ENCODE measurements around the gene HS3ST1. TPM values are rescaled to one million over a fixed set of nuclear protein-coding genes. Genes with fewer than 3 reads are reported as not detected.

The HS3ST1 gene
- total RNA-seq, 2 experiments from 2014 or later = not detected

DNA sequence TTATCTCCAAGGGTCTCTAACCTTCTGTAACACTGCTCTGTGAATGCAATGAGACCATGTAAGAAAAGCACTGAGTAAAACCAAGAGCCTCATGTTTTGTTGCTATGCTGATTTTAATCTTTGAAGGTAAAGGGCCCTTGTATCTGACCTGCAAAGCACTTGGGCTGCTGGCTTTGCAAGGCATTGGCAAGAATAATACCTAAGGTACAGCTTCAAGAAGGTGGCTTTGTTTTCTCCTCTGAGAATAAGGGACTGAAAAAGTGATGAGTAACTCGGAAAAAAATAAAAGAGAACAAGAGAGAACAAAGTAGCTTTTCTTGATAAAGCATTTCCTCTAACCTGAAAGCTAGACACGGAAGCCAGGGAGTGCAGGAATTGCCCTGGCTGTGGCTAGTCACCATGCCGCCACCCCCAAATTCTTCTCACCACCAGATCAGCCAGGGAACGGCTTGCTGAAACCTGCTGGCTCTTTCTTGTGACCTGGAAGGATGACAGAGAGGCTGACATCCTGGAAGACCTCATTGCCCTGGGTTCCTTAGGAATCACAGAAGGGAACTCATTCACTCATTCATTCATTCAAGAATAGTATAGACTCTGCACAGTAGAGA, 41.8 kb upstream of the HS3ST1 start:
- Histone ChIP-seq H3K4me1 (ENCODE audit: insufficient read depth, low read length) (peaks cover 26% of the 10 kb centered on the region), H3K4me3 (ENCODE audit: low read length) (no peak overlapping the region), H3K27ac (ENCODE audit: low read depth in 1 of 2, low read length in 2 of 2) (peak overlapping the region; percentile 38 to 69), H3K27me3 (ENCODE audit: control insufficient read depth in 1 of 2, insufficient read depth in 2 of 2, low read length in 2 of 2) (no peaks in the 10 kb centered on the region), H3K36me3 (ENCODE audit: insufficient read depth, low read length) (no peaks in the 10 kb centered on the region), H3K9me3 (ENCODE audit: control insufficient read depth in 1 of 2, insufficient read depth in 1 of 2, low read length in 2 of 2) (no peaks in the 10 kb centered on the region)
- CTCF ChIA-PET = interaction anchor here (1.0 kb wide), 1 partner anchor 41 kb away, joined by 3 read pairs; no protein-coding TSS in a partner anchor
- Mint-ChIP-seq H3K4me1 (ENCODE audit: low read depth) (peaks cover 36% of the 10 kb centered on the region), H3K36me3 (ENCODE audit: low read depth) (no peaks in the 10 kb centered on the region), H3K9me3 (no peaks in the 10 kb centered on the region), H3K4me3 (peak overlapping the region; percentile 65), H3K27ac (peak overlapping the region; percentile 92), H3K27me3 (no peaks in the 10 kb centered on the region)
- DNase-seq (peak in 3 of 14 experiments; percentile 28 to 35 (median 34)), ATAC-seq (ENCODE audit: poor library complexity) (no peak)
- POLR2A ChIA-PET = interaction anchor here (0.7 to 1.3 kb wide), 3 partner anchors 8 to 17 kb away, joined by 3 to 4 read pairs (median 4); no protein-coding TSS in a partner anchor
- intact Hi-C loops (cut with DNase I, micrococcal nuclease) = loop anchor here (1.0 to 10.0 kb wide), 2 partner anchors 17 to 1006 kb away; no protein-coding TSS in a partner anchor
- TF ChIP-seq, protein P1, sequence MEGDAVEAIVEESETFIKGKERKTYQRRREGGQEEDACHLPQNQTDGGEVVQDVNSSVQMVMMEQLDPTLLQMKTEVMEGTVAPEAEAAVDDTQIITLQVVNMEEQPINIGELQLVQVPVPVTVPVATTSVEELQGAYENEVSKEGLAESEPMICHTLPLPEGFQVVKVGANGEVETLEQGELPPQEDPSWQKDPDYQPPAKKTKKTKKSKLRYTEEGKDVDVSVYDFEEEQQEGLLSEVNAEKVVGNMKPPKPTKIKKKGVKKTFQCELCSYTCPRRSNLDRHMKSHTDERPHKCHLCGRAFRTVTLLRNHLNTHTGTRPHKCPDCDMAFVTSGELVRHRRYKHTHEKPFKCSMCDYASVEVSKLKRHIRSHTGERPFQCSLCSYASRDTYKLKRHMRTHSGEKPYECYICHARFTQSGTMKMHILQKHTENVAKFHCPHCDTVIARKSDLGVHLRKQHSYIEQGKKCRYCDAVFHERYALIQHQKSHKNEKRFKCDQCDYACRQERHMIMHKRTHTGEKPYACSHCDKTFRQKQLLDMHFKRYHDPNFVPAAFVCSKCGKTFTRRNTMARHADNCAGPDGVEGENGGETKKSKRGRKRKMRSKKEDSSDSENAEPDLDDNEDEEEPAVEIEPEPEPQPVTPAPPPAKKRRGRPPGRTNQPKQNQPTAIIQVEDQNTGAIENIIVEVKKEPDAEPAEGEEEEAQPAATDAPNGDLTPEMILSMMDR (IDR thresholded peaks at IDR 0.05) = no peak

DNA sequence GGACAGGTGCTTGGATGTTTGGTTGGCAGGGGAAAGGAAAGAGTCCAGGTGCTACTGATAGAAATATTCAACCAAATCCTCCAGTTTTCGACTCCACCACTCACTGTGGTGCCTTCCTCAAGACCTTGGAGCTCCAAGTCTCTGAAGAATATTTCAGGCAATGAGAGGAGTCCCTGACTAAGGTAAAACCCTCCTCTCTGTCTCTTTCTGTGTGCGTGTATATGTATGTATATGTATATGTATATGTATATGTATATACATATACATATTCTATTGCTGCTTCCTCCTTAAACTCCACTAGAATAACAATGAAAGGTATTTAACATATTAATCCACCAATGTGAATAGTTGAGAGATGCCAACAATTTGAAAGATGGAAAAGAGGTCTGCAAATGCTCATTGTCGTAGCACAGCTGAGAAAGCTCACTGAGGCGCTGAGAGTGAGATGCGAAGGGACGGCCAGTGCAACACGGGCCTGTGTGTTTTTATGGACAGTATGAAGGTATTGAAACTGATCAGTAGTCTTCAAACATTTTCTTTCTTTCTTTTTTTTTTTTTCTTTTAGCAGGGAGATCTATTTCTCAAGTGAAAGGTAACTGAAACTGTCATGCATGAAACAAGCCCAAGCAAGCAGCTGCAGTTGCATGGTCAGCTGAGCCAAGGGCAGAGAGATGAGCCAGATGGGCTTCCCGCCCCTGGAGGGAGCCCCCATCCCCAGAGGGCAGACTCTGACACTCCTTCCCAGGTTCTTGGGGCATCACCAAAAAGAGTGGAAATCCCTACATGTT, 41.1 kb upstream of the HS3ST1 start:
- Histone ChIP-seq H3K9me3 (ENCODE audit: control insufficient read depth in 1 of 2, insufficient read depth in 1 of 2, low read length in 2 of 2) (no peaks in the 10 kb centered on the region), H3K27ac (ENCODE audit: low read depth in 1 of 2, low read length in 2 of 2) (peak overlapping the region in 1 of 2 donors; percentile 69), H3K4me1 (ENCODE audit: insufficient read depth, low read length) (peaks cover 26% of the 10 kb centered on the region), H3K27me3 (ENCODE audit: control insufficient read depth in 1 of 2, insufficient read depth in 2 of 2, low read length in 2 of 2) (no peaks in the 10 kb centered on the region), H3K4me3 (ENCODE audit: low read length) (no peak overlapping the region), H3K36me3 (ENCODE audit: insufficient read depth, low read length) (no peaks in the 10 kb centered on the region)
- POLR2A ChIA-PET = interaction anchor here (1.0 to 1.3 kb wide), 2 partner anchors 9 to 11 kb away, joined by 4 read pairs; no protein-coding TSS in a partner anchor
- CTCF ChIA-PET = interaction anchor here (1.0 kb wide), 1 partner anchor 40 kb away, joined by 3 read pairs; no protein-coding TSS in a partner anchor
- Mint-ChIP-seq H3K27ac (peak overlapping the region; percentile 92), H3K27me3 (no peaks in the 10 kb centered on the region), H3K4me3 (peak overlapping the region; percentile 18), H3K36me3 (ENCODE audit: low read depth) (no peaks in the 10 kb centered on the region), H3K9me3 (no peaks in the 10 kb centered on the region), H3K4me1 (ENCODE audit: low read depth) (peaks cover 36% of the 10 kb centered on the region)
- intact Hi-C loops (cut with DNase I, micrococcal nuclease) = loop anchor here in 1 of 2 experiments (10.0 kb wide), 1 partner anchor 1005 kb away; no protein-coding TSS in a partner anchor
- TF ChIP-seq, protein P1 (IDR thresholded peaks at IDR 0.05) = no peak
- DNase-seq (no peak), ATAC-seq (ENCODE audit: poor library complexity) (no peak)

DNA sequence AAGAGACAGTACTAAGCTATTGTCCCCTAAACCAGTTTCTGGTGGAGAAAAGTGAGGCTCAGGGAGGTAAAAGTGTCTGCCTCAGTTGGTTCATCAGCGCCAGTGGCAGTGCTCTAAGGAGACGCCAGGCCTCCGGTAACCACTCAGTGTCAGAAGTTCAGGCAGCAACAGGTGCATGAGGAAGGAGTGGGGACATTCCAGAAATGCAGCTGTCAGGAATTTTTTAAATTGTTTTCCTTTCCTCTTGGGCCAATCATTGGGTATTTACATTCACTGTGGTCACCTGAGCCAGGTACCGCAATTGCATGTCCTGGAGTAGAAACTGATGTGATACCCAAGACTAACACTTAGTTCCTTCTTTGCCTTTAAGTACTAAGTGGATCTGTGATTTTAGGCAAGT, 40.2 kb upstream of the HS3ST1 start:
- ChIA-PET CTCF (no interaction called here), POLR2A (no interaction called here)
- Mint-ChIP-seq H3K27ac (peak overlapping the region; percentile 77), H3K27me3 (no peaks in the 10 kb centered on the region), H3K4me1 (ENCODE audit: low read depth) (peaks cover 36% of the 10 kb centered on the region), H3K9me3 (no peaks in the 10 kb centered on the region), H3K4me3 (no peak overlapping the region), H3K36me3 (ENCODE audit: low read depth) (no peaks in the 10 kb centered on the region)
- H3K27ac ChIP-seq (ENCODE audit: low read depth in 1 of 2, low read length in 2 of 2) = no peak overlapping the region
- peaks cover 26% of the 10 kb centered on the region for H3K4me1 ChIP-seq (ENCODE audit: insufficient read depth, low read length)
- DNase-seq (no peak), ATAC-seq (ENCODE audit: poor library complexity) (no peak)
- intact Hi-C loops (cut with DNase I, micrococcal nuclease) = no loop called here
- no peaks in the 10 kb centered on the region for H3K27me3 ChIP-seq (ENCODE audit: control insufficient read depth in 1 of 2, insufficient read depth in 2 of 2, low read length in 2 of 2)
- TF ChIP-seq, protein P1 (IDR thresholded peaks at IDR 0.05) = no peak
- H3K36me3 ChIP-seq (ENCODE audit: insufficient read depth, low read length) = no peaks in the 10 kb centered on the region
- no peak overlapping the region for H3K4me3 ChIP-seq (ENCODE audit: low read length)
- H3K9me3 ChIP-seq (ENCODE audit: control insufficient read depth in 1 of 2, insufficient read depth in 1 of 2, low read length in 2 of 2) = no peaks in the 10 kb centered on the region
